Neural crest cell (in vitro differentiated cells): Measurements from ENCODE around the gene DMBX1. TPM values are rescaled to one million over a fixed set of nuclear protein-coding genes. Genes with fewer than 3 reads are reported as not detected.

ENCODE experiments used
- DNase-seq: peaks from one replicate; pipeline ENCODE4 v3.0.0; 2021; ENCODE audit warnings: low read depth, mixed read lengths, low spot score
- H3K27ac Mint-ChIP-seq: one replicate; pipeline ENCODE4 v1.8.0; 2021; ENCODE audit warnings: mild to moderate bottlenecking, mixed read lengths; ENCODE audit not compliant: unreplicated experiment
- H3K27me3 Mint-ChIP-seq: 2 replicates; pipeline ENCODE4 v1.8.0; 2021; ENCODE audit warnings: low read depth, mild to moderate bottlenecking, mixed read lengths
- H3K36me3 Mint-ChIP-seq: 2 replicates; pipeline ENCODE4 v1.8.0; 2021; ENCODE audit warnings: low read depth, mild to moderate bottlenecking, mixed read lengths
- H3K4me1 Mint-ChIP-seq: 2 replicates; pipeline ENCODE4 v1.8.0; 2021; ENCODE audit warnings: mixed read lengths
- H3K4me3 Mint-ChIP-seq: one replicate; pipeline ENCODE4 v1.8.0; 2021; ENCODE audit warnings: mild to moderate bottlenecking, mixed read lengths
- H3K9me3 Mint-ChIP-seq: 2 replicates; pipeline ENCODE4 v1.8.0; 2021; ENCODE audit warnings: mixed read lengths
- CTCF ChIP-seq: fragments of 200-600 bp; sonication (generic); conservative IDR thresholded peaks from 2 replicates; pipeline ENCODE4 v1.5.0; 2021; ENCODE audit warnings: antibody characterized with exemption, mild to moderate bottlenecking
- total RNA-seq: library from RNA; stranded (reverse); gene quantifications from 2 replicates; pipeline ENCODE4 v1.2.1, GENCODE V29; 2021

Gene DMBX1
- total RNA-seq, 1 donor from 2014 or later = not detected

GRCh38 chr1:46473991-46474390 lies 15.6 kb upstream of the DMBX1 start:
- no peaks in the 10 kb centered on the region for H3K9me3 Mint-ChIP-seq
- peaks cover 40% of the 10 kb centered on the region for H3K27me3 Mint-ChIP-seq
- no peak for DNase-seq
- H3K4me3 Mint-ChIP-seq = no peak overlapping the region
- H3K27ac Mint-ChIP-seq = peak overlapping the region; percentile 63
- TF ChIP-seq CTCF = no peak
- peaks cover 4% of the 10 kb centered on the region for H3K4me1 Mint-ChIP-seq
- no peaks in the 10 kb centered on the region for H3K36me3 Mint-ChIP-seq

- H3K27ac Mint-ChIP-seq = no peak overlapping the region
- H3K36me3 Mint-ChIP-seq = no peaks in the 10 kb centered on the region
- no peaks in the 10 kb centered on the region for H3K9me3 Mint-ChIP-seq
- DNase-seq = no peak
- peaks cover 46% of the 10 kb centered on the region for H3K27me3 Mint-ChIP-seq
- H3K4me1 Mint-ChIP-seq = peaks cover 10% of the 10 kb centered on the region
- no peak overlapping the region for H3K4me3 Mint-ChIP-seq
- no peak for TF ChIP-seq CTCF
Measured at GRCh38 chr1:46474570-46474969, 15.1 kb upstream of the DMBX1 start.

- no peak overlapping the region for H3K27ac Mint-ChIP-seq
- H3K9me3 Mint-ChIP-seq = no peaks in the 10 kb centered on the region
- peaks cover 51% of the 10 kb centered on the region for H3K27me3 Mint-ChIP-seq
- no peak for DNase-seq
- H3K36me3 Mint-ChIP-seq = no peaks in the 10 kb centered on the region
- TF ChIP-seq CTCF = no peak
- peaks cover 12% of the 10 kb centered on the region for H3K4me1 Mint-ChIP-seq
- no peak overlapping the region for H3K4me3 Mint-ChIP-seq
Measured at GRCh38 chr1:46476673-46477072, 13.0 kb upstream of the DMBX1 start.

- Mint-ChIP-seq H3K36me3 (no peaks in the 10 kb centered on the region), H3K4me1 (peaks cover 12% of the 10 kb centered on the region), H3K4me3 (no peak overlapping the region), H3K27me3 (peaks cover 55% of the 10 kb centered on the region), H3K9me3 (no peaks in the 10 kb centered on the region), H3K27ac (no peak overlapping the region)
- TF ChIP-seq CTCF = peak; percentile 92
- DNase-seq = peak; percentile 67
Measured at GRCh38 chr1:46477153-46477929, 12.3 kb upstream of the DMBX1 start.

GRCh38 chr1:46478721-46479485 lies 10.7 kb upstream of the DMBX1 start:
- DNase-seq = no peak
- peaks cover 12% of the 10 kb centered on the region for H3K4me1 Mint-ChIP-seq
- H3K27ac Mint-ChIP-seq = peak overlapping the region; percentile 43
- peaks cover 64% of the 10 kb centered on the region for H3K27me3 Mint-ChIP-seq
- H3K9me3 Mint-ChIP-seq = no peaks in the 10 kb centered on the region
- no peaks in the 10 kb centered on the region for H3K36me3 Mint-ChIP-seq
- no peak overlapping the region for H3K4me3 Mint-ChIP-seq
- TF ChIP-seq CTCF = no peak
